HepG2 (cell line): ENCODE results near the gene LHFPL2. TPM values are rescaled to one million over a fixed set of nuclear protein-coding genes. Genes with fewer than 3 reads are reported as not detected.

Source experiments
- ATAC-seq: fragments of 200-7000 bp; cut with Tn5 transposase; 3 replicates; pipeline ENCODE4 v1.9.1; 2020; ENCODE audit warnings: mild to moderate bottlenecking, moderate library complexity
- BruUV-seq: library from RNA; stranded (reverse); fragments of 400-500 nt; replicated peaks from 2 replicates; lab custom pipeline; 2021; lab: Mats Ljungman, UMichigan
- CTCF ChIA-PET: fragments of 300-600 bp; formaldehyde crosslinking; extraction: SDS; loops from one replicate; lab custom pipeline; 2021; ENCODE audit warnings: low total read pairs, inconsistent platforms, low intra/inter-chr PET ratio; lab: Yijun Ruan, JAX
- POLR2A ChIA-PET: fragments of 350-600 bp; sonication (Branson Sonifier 250); formaldehyde crosslinking; loops from one replicate; lab custom pipeline; 2020; ENCODE audit warnings: antibody characterized with exemption, inconsistent platforms; lab: Yijun Ruan, JAX
- DNase-seq: peaks from one replicate; pipeline ENCODE4 v3.0.0-alpha.2; 2015; ENCODE audit warnings: low spot score
- FAIRE-seq: peaks from 3 replicates; lab custom pipeline; 2011; peaks lifted over from hg19 to GRCh38; lab: Jason Lieb, UNC
- H2AFZ ChIP-seq: one replicate; pipeline ENCODE4 v1.6.1; 2011; ENCODE audit warnings: low read length, inconsistent platforms
- H3K27ac ChIP-seq: fragments of 300-600 bp; 3 replicates; pipeline ENCODE4 v1.8.0; 2011; ENCODE audit warnings: mixed run types, mild to moderate bottlenecking, mixed read lengths, low read length, inconsistent platforms; ENCODE audit not compliant: insufficient read depth; ENCODE audit errors: extremely low read length
- H3K27me3 ChIP-seq, 2 experiments: fragments of 200-600 bp in 1 of 2; 2 replicates in 1 of 2; 3 replicates in 1 of 2; pipeline versions ENCODE4 v1.6.0 to v1.8.0; 2011; ENCODE audit warnings: low read length in 2 of 2, mild to moderate bottlenecking in 2 of 2, moderate library complexity in 2 of 2, inconsistent platforms in 1 of 2; ENCODE audit not compliant: insufficient read depth in 2 of 2, control insufficient read depth in 1 of 2
- H3K36me3 ChIP-seq, 2 experiments: fragments of 200-600 bp in 1 of 2; replicated peaks in 1 of 2; 2 replicates in 1 of 2; 3 replicates in 1 of 2; pipeline versions ENCODE4 v1.5.1 to v1.8.0; 2011; ENCODE audit warnings: low read length in 2 of 2, inconsistent platforms in 1 of 2; ENCODE audit not compliant: insufficient read depth in 2 of 2, control insufficient read depth in 1 of 2
- H3K4me1 ChIP-seq: 2 replicates; pipeline ENCODE4 v1.5.1; 2012; ENCODE audit warnings: low read length, inconsistent platforms; ENCODE audit not compliant: insufficient read depth
- H3K4me2 ChIP-seq: 2 replicates; pipeline ENCODE4 v1.6.0; 2011; ENCODE audit warnings: low read depth, low read length, inconsistent platforms
- H3K4me3 ChIP-seq, 3 experiments: fragments of 200-600 bp in 1 of 3; sonication (generic), shearing (Covaris generic) in 1 of 3; replicated peaks in 1 of 3; 2 replicates each; pipeline ENCODE4 v1.5.1; 2011 to 2016; ENCODE audit warnings: low read length in 3 of 3, inconsistent platforms in 2 of 3, low read depth in 2 of 3, mild to moderate bottlenecking in 2 of 3, control low read depth in 1 of 3, mixed read lengths in 1 of 3; ENCODE audit not compliant: insufficient read depth in 1 of 3
- H3K79me2 ChIP-seq: one replicate; pipeline ENCODE4 v1.6.1; 2011; ENCODE audit warnings: low read length, inconsistent platforms; ENCODE audit not compliant: insufficient read depth
- H3K9ac ChIP-seq: 2 replicates; pipeline ENCODE4 v1.6.0; 2011; ENCODE audit warnings: mild to moderate bottlenecking, low read depth, low read length, inconsistent platforms; ENCODE audit not compliant: insufficient read depth
- H3K9me3 ChIP-seq: 2 replicates; pipeline ENCODE4 v1.5.1; 2012; ENCODE audit warnings: mild to moderate bottlenecking, low read length
- H4K20me1 ChIP-seq: 2 replicates; pipeline ENCODE4 v1.6.0; 2011; ENCODE audit warnings: inconsistent platforms, mild to moderate bottlenecking, low read length, moderate library complexity; ENCODE audit not compliant: insufficient read depth
- ESRRA ChIP-seq: sonication (generic); formaldehyde crosslinking; IDR thresholded peaks from 2 replicates; pipeline ENCODE4 v1.5.1; 2020; ENCODE audit warnings: mild to moderate bottlenecking, low read depth, missing genetic modification reagents
- ETV5 ChIP-seq: IDR thresholded peaks from 2 replicates; pipeline ENCODE4 v1.6.1; 2018; ENCODE audit warnings: missing biosample characterization, missing genetic modification reagents, inconsistent platforms, borderline replicate concordance
- RCOR2 ChIP-seq: IDR thresholded peaks from 2 replicates; pipeline ENCODE4 v1.6.1; 2016; ENCODE audit warnings: missing biosample characterization, missing genetic modification reagents
- REST ChIP-seq, 2 experiments: IDR thresholded peaks; 2 replicates each; pipeline ENCODE4 v1.6.1; 2011 to 2012; ENCODE audit warnings: low read length in 2 of 2, borderline replicate concordance in 1 of 2, low read depth in 1 of 2, mild to moderate bottlenecking in 1 of 2, moderate library complexity in 1 of 2
- TBX3 ChIP-seq: fragments of 450-650 bp; IDR thresholded peaks from 2 replicates; pipeline ENCODE4 v1.6.1; 2017; ENCODE audit warnings: antibody characterized with exemption, mild to moderate bottlenecking, inconsistent platforms, borderline replicate concordance
- TEF ChIP-seq: sonication (generic); formaldehyde crosslinking; IDR thresholded peaks from 2 replicates; pipeline ENCODE4 v1.5.0; 2020; ENCODE audit warnings: missing genetic modification reagents
- U2AF2 ChIP-seq: fragments of 200-400 bp; formaldehyde crosslinking; IDR thresholded peaks from 2 replicates; pipeline ENCODE4 v1.6.1; 2017; ENCODE audit warnings: low read depth, mild to moderate bottlenecking, low read length
- ZNF318 ChIP-seq: sonication (generic); formaldehyde crosslinking; IDR thresholded peaks from 2 replicates; pipeline ENCODE4 v1.4.0; 2020; ENCODE audit warnings: mild to moderate bottlenecking, missing genetic modification reagents
- WGBS: methylation state at CpG from one replicate; pipeline ENCODE4 v1.1.6; 2017; ENCODE audit warnings: low lambda C conversion rate; 5-methylcytosine and 5-hydroxymethylcytosine counted together
- in situ Hi-C: cut with HindIII; loops from 2 replicates; pipeline ENCODE4 v1.10.0; 2017; ENCODE audit warnings: low pct_unique_long_range_greater_than_20kb; ENCODE audit not compliant: extremely low pct_ligation_motif_present
- intact Hi-C: fragments of 100-400 bp; cut with micrococcal nuclease; formaldehyde crosslinking; loops from one replicate; pipeline ENCODE4 v1.10.0; 2022; ENCODE audit not compliant: unreplicated experiment
- polyA plus RNA-seq, 8 experiments: library from polyadenylated mRNA; depleted of rRNA in 3 of 8; stranded (reverse) in 7 of 8; unstranded in 1 of 8; fragments of >200 nt; fragmentation: Illumina TruSeq in 4 of 8; extraction: Trizol in 4 of 8; gene quantifications; 2 replicates each; pipeline versions ENCODE4 v1.2.1 to v1.2.3, GENCODE V29; 2011 to 2016; ENCODE audit warnings: low read depth in 4 of 8, missing spikeins in 1 of 8, mixed read lengths in 1 of 8; ENCODE audit not compliant: insufficient read depth in 1 of 8
- total RNA-seq, 5 experiments: library from RNA; depleted of rRNA; stranded (reverse); fragments of >200 nt; fragmentation: Illumina TruSeq; extraction: Trizol; gene quantifications; 2 replicates each; pipeline ENCODE4 v1.2.3, GENCODE V29; 2016; ENCODE audit warnings: low read depth in 1 of 5
- TF ChIP-seq, protein P1 (sequence below): sonication (generic); formaldehyde crosslinking; IDR thresholded peaks from 2 replicates; pipeline ENCODE4 v1.5.1; 2020; ENCODE audit warnings: mild to moderate bottlenecking, missing genetic modification reagents, borderline replicate concordance

LHFPL2 gene
- total and polyA plus RNA-seq, 2 of the 13 experiments (the other 11 are each of a cell fraction or from before 2014, with no cell fraction given) = 6.0 to 20.0 TPM

GRCh38 chr5:78629624-78630023 is 18.9 kb downstream of the LHFPL2 start:
- FAIRE-seq (no peak), DNase-seq (no peak), ATAC-seq (no peak)
- WGBS = 100% methylated on average over 3 of the region's 3 CpGs
- no peaks in the 10 kb centered on the region for H3K27me3 ChIP-seq
- TF ChIP-seq ESRRA = no peak
- TF ChIP-seq RCOR2 (CRISPR knock-in tag) = no peak
- TF ChIP-seq, protein P1, sequence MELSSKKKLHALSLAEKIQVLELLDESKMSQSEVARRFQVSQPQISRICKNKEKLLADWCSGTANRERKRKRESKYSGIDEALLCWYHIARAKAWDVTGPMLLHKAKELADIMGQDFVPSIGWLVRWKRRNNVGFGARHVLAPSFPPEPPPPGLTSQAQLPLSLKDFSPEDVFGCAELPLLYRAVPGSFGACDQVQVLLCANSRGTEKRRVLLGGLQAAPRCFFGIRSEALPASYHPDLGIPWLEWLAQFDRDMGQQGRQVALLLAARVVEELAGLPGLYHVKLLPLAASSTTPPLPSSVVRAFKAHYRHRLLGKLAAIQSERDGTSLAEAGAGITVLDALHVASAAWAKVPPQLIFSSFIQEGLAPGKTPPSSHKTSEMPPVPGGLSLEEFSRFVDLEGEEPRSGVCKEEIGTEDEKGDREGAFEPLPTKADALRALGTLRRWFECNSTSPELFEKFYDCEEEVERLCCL (CRISPR knock-in tag) = no peak
- no peak for TF ChIP-seq REST (IDR thresholded peaks at IDR 0.05; ENCODE audit: borderline replicate concordance in 1 of 2, low read depth in 1 of 2, low read length in 2 of 2)
- no peak for TF ChIP-seq U2AF2
- no peak for TF ChIP-seq ZNF318
- TF ChIP-seq ETV5 (CRISPR knock-in tag) = no peak
- no peak for TF ChIP-seq TBX3
- TF ChIP-seq TEF (CRISPR knock-in tag) = no peak
- no peak overlapping the region for H3K9ac ChIP-seq
- H3K9me3 ChIP-seq = no peaks in the 10 kb centered on the region
- ChIA-PET POLR2A (no interaction called here), CTCF (no interaction called here)
- in situ Hi-C loops = no loop called here
- no TSS peak for BruUV-seq
- no peak overlapping the region for H3K27ac ChIP-seq
- no peak overlapping the region for H3K4me2 ChIP-seq
- H3K79me2 ChIP-seq = peaks cover 34% of the 10 kb centered on the region
- intact Hi-C loops = no loop called here
- H4K20me1 ChIP-seq = no peaks in the 10 kb centered on the region
- H3K4me3 ChIP-seq = no peak overlapping the region
- no peak overlapping the region for H2AFZ ChIP-seq
- peaks cover 21% of the 10 kb centered on the region for H3K4me1 ChIP-seq
- peaks cover 24 to 80% of the 10 kb centered on the region in 2 experiments for H3K36me3 ChIP-seq
